Loucy (cell line): ENCODE data around the gene PRUNE2.

Experiments used
- CTCF ChIP-seq: fragments of 200-600 bp; sonication (generic); conservative IDR thresholded peaks from 2 replicates; pipeline ENCODE4 v1.5.1; 2014; ENCODE audit warnings: mild to moderate bottlenecking, antibody characterized with exemption, low read length
- EZH2phosphoT487 ChIP-seq: fragments of 200-600 bp; IDR thresholded peaks from 2 replicates; pipeline ENCODE4 v1.6.1; 2018; ENCODE audit warnings: antibody characterized with exemption, mild to moderate bottlenecking, moderate library complexity, borderline replicate concordance

GRCh38 chr9:76572151-76572550 is 333.8 kb downstream of the PRUNE2 start:
- TF ChIP-seq CTCF (no peak), EZH2phosphoT487 (no peak)
